ENCODE results near the gene CFAP73. TPM values are rescaled to one million over a fixed set of nuclear protein-coding genes. Genes with fewer than 3 reads are reported as not detected.

Gene CFAP73
- total RNA-seq, 3 donors from 2014 or later (not counting 1 experiment from before 2014, with no cell fraction given) = not detected

- Histone ChIP-seq H3K9me3 (ENCODE audit: control insufficient read depth, insufficient read depth, low read length) (no peaks in the 10 kb centered on the region), H3K27me3 (ENCODE audit: control insufficient read depth, insufficient read depth, low read length) (no peaks in the 10 kb centered on the region), H3K27ac (ENCODE audit: low read length) (no peak overlapping the region), H3K4me1 (ENCODE audit: control insufficient read depth, insufficient read depth, low read length) (no peaks in the 10 kb centered on the region), H3K4me3 (ENCODE audit: low read length) (no peak overlapping the region), H3K36me3 (ENCODE audit: control insufficient read depth, insufficient read depth, low read length) (peaks cover 86% of the 10 kb centered on the region)
- intact Hi-C loops (cut with micrococcal nuclease) = no loop called here
- peaks cover 4 to 9% of the 10 kb centered on the region in 2 donors for H3K4me1 Mint-ChIP-seq
- DNase-seq = no peak
- TF ChIP-seq CTCF (IDR thresholded peaks at IDR 0.05) = no peak
- H3K36me3 Mint-ChIP-seq = peaks cover 19% of the 10 kb centered on the region
- no peaks in the 10 kb centered on the region for H3K9me3 Mint-ChIP-seq
- no peaks in the 10 kb centered on the region for H3K27me3 Mint-ChIP-seq (ENCODE audit: low read depth in 2 of 2)
- 97% methylated on average over 13 of the region's 13 CpGs for WGBS (ENCODE audit: insufficient coverage)
- no peak for ATAC-seq
- H3K4me3 Mint-ChIP-seq = no peak overlapping the region
- no peak overlapping the region for H3K27ac Mint-ChIP-seq
Observed at GRCh38 chr12:113169697-113170096, 20.2 kb downstream of the CFAP73 start.

- Mint-ChIP-seq H3K36me3 (peaks cover 19% of the 10 kb centered on the region), H3K4me3 (no peak overlapping the region), H3K4me1 (peaks cover 5 to 9% of the 10 kb centered on the region in 2 donors), H3K27ac (no peak overlapping the region), H3K9me3 (no peaks in the 10 kb centered on the region), H3K27me3 (ENCODE audit: low read depth in 2 of 2) (no peaks in the 10 kb centered on the region)
- intact Hi-C loops (cut with micrococcal nuclease) = no loop called here
- no peaks in the 10 kb centered on the region for H3K4me1 ChIP-seq (ENCODE audit: control insufficient read depth, insufficient read depth, low read length)
- no peak overlapping the region for H3K4me3 ChIP-seq (ENCODE audit: low read length)
- no peaks in the 10 kb centered on the region for H3K9me3 ChIP-seq (ENCODE audit: control insufficient read depth, insufficient read depth, low read length)
- no peak for TF ChIP-seq CTCF (IDR thresholded peaks at IDR 0.05)
- H3K27ac ChIP-seq (ENCODE audit: low read length) = no peak overlapping the region
- H3K27me3 ChIP-seq (ENCODE audit: control insufficient read depth, insufficient read depth, low read length) = no peaks in the 10 kb centered on the region
- peaks cover 87% of the 10 kb centered on the region for H3K36me3 ChIP-seq (ENCODE audit: control insufficient read depth, insufficient read depth, low read length)
- no peak for ATAC-seq
- no peak for DNase-seq
- WGBS (ENCODE audit: insufficient coverage) = 80% methylated on average over 1 of the region's 5 CpGs
Observed at GRCh38 chr12:113170457-113170856, 20.9 kb downstream of the CFAP73 start.

GRCh38 chr12:113170926-113171325, 21.4 kb downstream of the CFAP73 start:
- no peak overlapping the region for H3K4me3 ChIP-seq (ENCODE audit: low read length)
- H3K27ac ChIP-seq (ENCODE audit: low read length) = no peak overlapping the region
- WGBS (ENCODE audit: insufficient coverage) = 71% methylated on average over 4 of the region's 4 CpGs
- Mint-ChIP-seq H3K4me3 (no peak overlapping the region), H3K36me3 (peaks cover 19% of the 10 kb centered on the region), H3K4me1 (peaks cover 5 to 9% of the 10 kb centered on the region in 2 donors), H3K9me3 (no peaks in the 10 kb centered on the region), H3K27me3 (ENCODE audit: low read depth in 2 of 2) (no peaks in the 10 kb centered on the region), H3K27ac (no peak overlapping the region)
- H3K9me3 ChIP-seq (ENCODE audit: control insufficient read depth, insufficient read depth, low read length) = no peaks in the 10 kb centered on the region
- ATAC-seq (no peak), DNase-seq (no peak)
- intact Hi-C loops (cut with micrococcal nuclease) = no loop called here
- H3K4me1 ChIP-seq (ENCODE audit: control insufficient read depth, insufficient read depth, low read length) = no peaks in the 10 kb centered on the region
- no peak for TF ChIP-seq CTCF (IDR thresholded peaks at IDR 0.05)
- H3K27me3 ChIP-seq (ENCODE audit: control insufficient read depth, insufficient read depth, low read length) = no peaks in the 10 kb centered on the region
- peaks cover 82% of the 10 kb centered on the region for H3K36me3 ChIP-seq (ENCODE audit: control insufficient read depth, insufficient read depth, low read length)

GRCh38 chr12:113171543-113171942, 22.0 kb downstream of the CFAP73 start:
- H3K9me3 Mint-ChIP-seq = no peaks in the 10 kb centered on the region

More at GRCh38 chr12:113171543-113171942, 22.0 kb downstream of the CFAP73 start:
- no peaks in the 10 kb centered on the region for H3K9me3 ChIP-seq (ENCODE audit: control insufficient read depth, insufficient read depth, low read length)
- ATAC-seq (no peak), DNase-seq (no peak)
- Mint-ChIP-seq H3K36me3 (peaks cover 19% of the 10 kb centered on the region), H3K4me3 (no peak overlapping the region), H3K27me3 (ENCODE audit: low read depth in 2 of 2) (no peaks in the 10 kb centered on the region), H3K27ac (no peak overlapping the region), H3K4me1 (peaks cover 5 to 9% of the 10 kb centered on the region in 2 donors)
- no peaks in the 10 kb centered on the region for H3K4me1 ChIP-seq (ENCODE audit: control insufficient read depth, insufficient read depth, low read length)
- H3K27me3 ChIP-seq (ENCODE audit: control insufficient read depth, insufficient read depth, low read length) = no peaks in the 10 kb centered on the region
- no peak overlapping the region for H3K27ac ChIP-seq (ENCODE audit: low read length)
- intact Hi-C loops (cut with micrococcal nuclease) = no loop called here
- TF ChIP-seq CTCF (IDR thresholded peaks at IDR 0.05) = no peak
- no peak overlapping the region for H3K4me3 ChIP-seq (ENCODE audit: low read length)
- WGBS (ENCODE audit: insufficient coverage) = 79% methylated on average over 9 of the region's 9 CpGs
- peaks cover 80% of the 10 kb centered on the region for H3K36me3 ChIP-seq (ENCODE audit: control insufficient read depth, insufficient read depth, low read length)

Measured in natural killer cell (primary cell).